Activated naive CD4-positive, alpha-beta T cell (primary cell): ENCODE measurements around the gene ASTN2.

ENCODE experiments used
- DNase-seq, 4 experiments: peaks; one replicate each; lab custom pipeline; 2025; lab: John Stamatoyannopoulos, UW

ASTN2 gene

GRCh38 chr9:116668970-116669695 lies 745.7 kb downstream of the ASTN2 start:
- DNase-seq, result no peak

GRCh38 chr9:116663581-116663980 lies 751.3 kb downstream of the ASTN2 start:
- DNase-seq, result no peak

- DNase-seq, result no peak
Observed at GRCh38 chr9:116662646-116663310, 752.1 kb downstream of the ASTN2 start.

- no peak for DNase-seq
Observed at GRCh38 chr9:116661037-116661954, 753.6 kb downstream of the ASTN2 start.

GRCh38 chr9:116658265-116658664 lies 756.6 kb downstream of the ASTN2 start:
- DNase-seq, result no peak

GRCh38 chr9:116656977-116657376 lies 757.9 kb downstream of the ASTN2 start:
- no peak for DNase-seq

GRCh38 chr9:116656501-116656971 lies 758.3 kb downstream of the ASTN2 start:
- DNase-seq, result no peak

- DNase-seq, result no peak
Observed at GRCh38 chr9:116654059-116654355, 760.9 kb downstream of the ASTN2 start.

GRCh38 chr9:116653348-116654058 lies 761.4 kb downstream of the ASTN2 start:
- no peak for DNase-seq

- no peak for DNase-seq
Observed at GRCh38 chr9:116647515-116647809, 767.4 kb downstream of the ASTN2 start.

- no peak for DNase-seq
Observed at GRCh38 chr9:116646661-116647514, 768.0 kb downstream of the ASTN2 start.

- DNase-seq, result no peak
Observed at GRCh38 chr9:116644091-116644688, 770.7 kb downstream of the ASTN2 start.

- DNase-seq, result no peak
Observed at GRCh38 chr9:116643691-116644090, 771.2 kb downstream of the ASTN2 start.

GRCh38 chr9:116641292-116642059 lies 773.4 kb downstream of the ASTN2 start:
- no peak for DNase-seq

GRCh38 chr9:116639251-116639741 lies 775.6 kb downstream of the ASTN2 start:
- DNase-seq, result no peak

GRCh38 chr9:116635908-116636307 lies 778.9 kb downstream of the ASTN2 start:
- no peak for DNase-seq

- DNase-seq, result no peak
Observed at GRCh38 chr9:116632990-116633838, 781.6 kb downstream of the ASTN2 start.

GRCh38 chr9:116629634-116630033 lies 785.2 kb downstream of the ASTN2 start:
- no peak for DNase-seq

- no peak for DNase-seq
Observed at GRCh38 chr9:116628716-116629115, 786.1 kb downstream of the ASTN2 start.
